GM23248 (cell line): Measurements from ENCODE around the gene UGT2B11. TPM values are rescaled to one million over a fixed set of nuclear protein-coding genes. Genes with fewer than 3 reads are reported as not detected.
"Not testable (repeated sequence)": the region's sequence is repeated elsewhere in the genome, so short reads cannot be mapped to it uniquely, and the experiment has no call there.

ENCODE experiments used
- DNase-seq: peaks from one replicate; pipeline ENCODE4 v3.0.0-alpha.2; 2015
- H2AFZ ChIP-seq: fragments of 200-600 bp; sonication (generic); 2 replicates; pipeline ENCODE4 v1.6.1; 2016; ENCODE audit warnings: antibody characterized with exemption
- H3F3A ChIP-seq: fragments of 200-600 bp; sonication (generic); 2 replicates; pipeline ENCODE4 v1.6.1; 2016; ENCODE audit warnings: mild to moderate bottlenecking, antibody characterized with exemption, mixed run types; ENCODE audit not compliant: insufficient read depth
- H3K27ac ChIP-seq: fragments of 200-600 bp; sonication (generic); 2 replicates; pipeline ENCODE4 v1.5.1; 2016; ENCODE audit warnings: mild to moderate bottlenecking
- H3K27me3 ChIP-seq: fragments of 200-600 bp; sonication (generic); replicated peaks from 2 replicates; pipeline ENCODE4 v1.6.1; 2016; ENCODE audit warnings: mild to moderate bottlenecking; ENCODE audit not compliant: insufficient read depth
- H3K36me3 ChIP-seq: fragments of 200-600 bp; sonication (generic); 2 replicates; pipeline ENCODE4 v1.6.1; 2016; ENCODE audit warnings: low read depth, mild to moderate bottlenecking
- H3K4me1 ChIP-seq: fragments of 200-600 bp; sonication (generic); 2 replicates; pipeline ENCODE4 v1.6.1; 2016; ENCODE audit warnings: mild to moderate bottlenecking; ENCODE audit not compliant: insufficient read depth
- H3K4me2 ChIP-seq: fragments of 200-600 bp; sonication (generic); one replicate; pipeline ENCODE4 v1.6.1; 2016; ENCODE audit warnings: mild to moderate bottlenecking; ENCODE audit not compliant: unreplicated experiment
- H3K4me3 ChIP-seq: fragments of 200-600 bp; sonication (generic); 2 replicates; pipeline ENCODE4 v1.5.1; 2016; ENCODE audit warnings: mild to moderate bottlenecking
- H3K79me2 ChIP-seq: fragments of 200-600 bp; sonication (generic); 2 replicates; pipeline ENCODE4 v1.6.1; 2016; ENCODE audit warnings: mild to moderate bottlenecking; ENCODE audit not compliant: insufficient read depth
- H3K9ac ChIP-seq: fragments of 200-600 bp; sonication (generic); 2 replicates; pipeline ENCODE4 v1.6.1; 2016; ENCODE audit warnings: mild to moderate bottlenecking
- H3K9me2 ChIP-seq: fragments of 200-600 bp; sonication (generic); 2 replicates; pipeline ENCODE4 v1.6.1; 2016; ENCODE audit warnings: mixed run types, mild to moderate bottlenecking, moderate library complexity; ENCODE audit not compliant: insufficient read depth
- H3K9me3 ChIP-seq: fragments of 200-600 bp; sonication (generic); one replicate; pipeline ENCODE4 v1.6.1; 2017; ENCODE audit warnings: low read depth
- H4K20me1 ChIP-seq: fragments of 200-600 bp; sonication (generic); 2 replicates; pipeline ENCODE4 v1.6.0; 2016; ENCODE audit not compliant: insufficient read depth
- EZH2 ChIP-seq: fragments of 200-600 bp; sonication (generic); IDR thresholded peaks from 2 replicates; pipeline ENCODE4 v1.6.1; 2018; ENCODE audit warnings: antibody characterized with exemption, mild to moderate bottlenecking; ENCODE audit not compliant: insufficient read depth, poor library complexity, severe bottlenecking
- EZH2phosphoT487 ChIP-seq: fragments of 200-600 bp; sonication (generic); IDR thresholded peaks from 2 replicates; pipeline ENCODE4 v1.6.1; 2018; ENCODE audit warnings: antibody characterized with exemption, moderate library complexity, mild to moderate bottlenecking, low read depth; ENCODE audit not compliant: insufficient read depth
- WGBS, 2 experiments: methylation state at CpG; one replicate each; pipeline ENCODE4 v1.1.6; 2015 to 2017; ENCODE audit warnings: low lambda C conversion rate in 2 of 2, low coverage in 1 of 2; ENCODE audit errors: missing lambda C conversion rate in 2 of 2; 5-methylcytosine and 5-hydroxymethylcytosine counted together
- in situ Hi-C: fragments of 300-500 bp; cut with MboI; formaldehyde crosslinking; loops from 2 replicates; pipeline ENCODE4 v1.15.0; 2020
- polyA plus RNA-seq: library from polyadenylated mRNA; unstranded; fragments of >200 nt; fragmentation: Nextera tagmentation; extraction: Ambion mirVana; gene quantifications from 2 replicates; pipeline ENCODE4 v1.2.1, GENCODE V29; 2016
- total RNA-seq: library from RNA; depleted of rRNA; stranded (reverse); fragments of >200 nt; shearing (Covaris generic); gene quantifications from 2 replicates; pipeline ENCODE4 v1.2.3, GENCODE V29; 2014; rRNA removed

The UGT2B11 gene
- total RNA-seq, result not detected in 2 replicates
- not detected in 2 replicates for polyA plus RNA-seq

- no peak within 1 kb of the TSS for H3K9ac ChIP-seq
Measured at GRCh38 chr4:69214716-69215115, at the start of gene UGT2B11. TSS of gene UGT2B11 (minus strand) at chr4:69214748. CDS start at chr4:69214722, 26 bp downstream.

GRCh38 chr4:69253147-69253772 lies 38.7 kb upstream of the UGT2B11 start:
- H3K4me3 ChIP-seq, H3K4me1 ChIP-seq, H4K20me1 ChIP-seq, H3K27me3 ChIP-seq, H3K9me3 ChIP-seq, H3F3A ChIP-seq, DNase-seq, in situ Hi-C loops, H3K36me3 ChIP-seq, H3K9ac ChIP-seq, H2AFZ ChIP-seq, H3K4me2 ChIP-seq, H3K79me2 ChIP-seq, H3K9me2 ChIP-seq, H3K27ac ChIP-seq: not testable (repeated sequence)
- 22 to 26% methylated on average over 3 of the region's 3 CpGs for WGBS, 2 experiments

More at GRCh38 chr4:69214716-69215115, at the start of gene UGT2B11:
- H3F3A ChIP-seq, result no peaks in the 10 kb centered on the region
- no peaks in the 10 kb centered on the region for H3K4me1 ChIP-seq
- no peaks in the 10 kb centered on the region for H3K9me3 ChIP-seq
- TF ChIP-seq EZH2, result no peak
- TF ChIP-seq EZH2phosphoT487, result no peak
- no peak within 1 kb of the TSS for H3K4me3 ChIP-seq
- H3K27me3 ChIP-seq, result no peaks in the 10 kb centered on the region
- in situ Hi-C loops, result no loop called here
- H2AFZ ChIP-seq, result no peak within 1 kb of the TSS
- H4K20me1 ChIP-seq, result no peaks in the 10 kb centered on the region
- no peak within 1 kb of the TSS for H3K27ac ChIP-seq
- no peaks in the 10 kb centered on the region for H3K79me2 ChIP-seq
- 12 to 15% methylated on average over 3 of the region's 3 CpGs for whole genome bisulfite sequencing, 2 experiments
- no peak for DNase-seq
- H3K9me2 ChIP-seq, result no peaks in the 10 kb centered on the region
- no peak within 1 kb of the TSS for H3K4me2 ChIP-seq
- no peaks in the 10 kb centered on the region for H3K36me3 ChIP-seq

GRCh38 chr4:69250884-69251283 lies 36.3 kb upstream of the UGT2B11 start:
- H3K9me3 ChIP-seq, DNase-seq, H3K9ac ChIP-seq, H3K79me2 ChIP-seq, H3K36me3 ChIP-seq, H3K27ac ChIP-seq, H3K9me2 ChIP-seq, H3K4me3 ChIP-seq, H3K27me3 ChIP-seq, H2AFZ ChIP-seq, H3K4me1 ChIP-seq, H3F3A ChIP-seq, in situ Hi-C loops, H3K4me2 ChIP-seq, H4K20me1 ChIP-seq: not testable (repeated sequence)
- WGBS, 2 experiments, result 12 to 14% methylated on average over 2 of the region's 2 CpGs

GRCh38 chr4:69242562-69243240 lies 28.2 kb upstream of the UGT2B11 start:
- H3K4me3 ChIP-seq, H3K27me3 ChIP-seq, H3K9me3 ChIP-seq, H3K36me3 ChIP-seq, H2AFZ ChIP-seq, H3K9ac ChIP-seq, DNase-seq, H3K9me2 ChIP-seq, H3K27ac ChIP-seq, in situ Hi-C loops, H3F3A ChIP-seq, H3K4me2 ChIP-seq, H3K4me1 ChIP-seq, H4K20me1 ChIP-seq, H3K79me2 ChIP-seq: not testable (repeated sequence)
- WGBS, 2 experiments, result 11 to 17% methylated on average over 3 of the region's 3 CpGs

- H3K9me2 ChIP-seq, H3K27me3 ChIP-seq, H3K4me3 ChIP-seq, H3K36me3 ChIP-seq, H4K20me1 ChIP-seq, in situ Hi-C loops, H3K4me2 ChIP-seq, H3K27ac ChIP-seq, H3F3A ChIP-seq, H3K9ac ChIP-seq, H3K4me1 ChIP-seq, H2AFZ ChIP-seq, H3K9me3 ChIP-seq, H3K79me2 ChIP-seq, DNase-seq: not testable (repeated sequence)
- 39 to 47% methylated on average over 2 of the region's 2 CpGs for WGBS, 2 experiments
Measured at GRCh38 chr4:69241746-69242145, 27.2 kb upstream of the UGT2B11 start.

- H3K79me2 ChIP-seq, H2AFZ ChIP-seq, H3K9me3 ChIP-seq, H3K4me1 ChIP-seq, H4K20me1 ChIP-seq, H3K4me2 ChIP-seq, H3F3A ChIP-seq, H3K36me3 ChIP-seq, DNase-seq, H3K27ac ChIP-seq, H3K9me2 ChIP-seq, H3K4me3 ChIP-seq, in situ Hi-C loops, H3K27me3 ChIP-seq, H3K9ac ChIP-seq: not testable (repeated sequence)
- WGBS, 2 experiments, result 13 to 27% methylated on average over 3 of the region's 3 CpGs
Measured at GRCh38 chr4:69240787-69241186, 26.2 kb upstream of the UGT2B11 start.
